ENCODE results near the gene KCNT1.

GRCh38 chr9:135737840-135738521 is 36.0 kb downstream of the KCNT1 start:
- TF ChIP-seq, protein P1, sequence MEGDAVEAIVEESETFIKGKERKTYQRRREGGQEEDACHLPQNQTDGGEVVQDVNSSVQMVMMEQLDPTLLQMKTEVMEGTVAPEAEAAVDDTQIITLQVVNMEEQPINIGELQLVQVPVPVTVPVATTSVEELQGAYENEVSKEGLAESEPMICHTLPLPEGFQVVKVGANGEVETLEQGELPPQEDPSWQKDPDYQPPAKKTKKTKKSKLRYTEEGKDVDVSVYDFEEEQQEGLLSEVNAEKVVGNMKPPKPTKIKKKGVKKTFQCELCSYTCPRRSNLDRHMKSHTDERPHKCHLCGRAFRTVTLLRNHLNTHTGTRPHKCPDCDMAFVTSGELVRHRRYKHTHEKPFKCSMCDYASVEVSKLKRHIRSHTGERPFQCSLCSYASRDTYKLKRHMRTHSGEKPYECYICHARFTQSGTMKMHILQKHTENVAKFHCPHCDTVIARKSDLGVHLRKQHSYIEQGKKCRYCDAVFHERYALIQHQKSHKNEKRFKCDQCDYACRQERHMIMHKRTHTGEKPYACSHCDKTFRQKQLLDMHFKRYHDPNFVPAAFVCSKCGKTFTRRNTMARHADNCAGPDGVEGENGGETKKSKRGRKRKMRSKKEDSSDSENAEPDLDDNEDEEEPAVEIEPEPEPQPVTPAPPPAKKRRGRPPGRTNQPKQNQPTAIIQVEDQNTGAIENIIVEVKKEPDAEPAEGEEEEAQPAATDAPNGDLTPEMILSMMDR (IDR thresholded peaks at IDR 0.05), result no peak
- TF ChIP-seq EP300 (IDR thresholded peaks at IDR 0.05) (no peak), POLR2AphosphoS5 (IDR thresholded peaks at IDR 0.05) (no peak), POLR2A (IDR thresholded peaks at IDR 0.05; ENCODE audit: low read depth) (no peak)
